Dermis blood vessel endothelial cell (primary cell): ENCODE measurements around the gene CCDC85C. TPM values are rescaled to one million over a fixed set of nuclear protein-coding genes. Genes with fewer than 3 reads are reported as not detected.

Experiments used
- DNase-seq: peaks from one replicate; pipeline ENCODE4 v3.0.0; 2010
- total RNA-seq: library from RNA; depleted of rRNA; stranded (reverse); fragments of >200 nt; gene quantifications from 2 replicates; pipeline ENCODE4 v1.2.3, GENCODE V29; 2014

Gene CCDC85C
- total RNA-seq, 1 donor from 2014 or later, result 14.5 TPM

- DNase-seq, result no peak
Observed at GRCh38 chr14:99554184-99554583, 49.8 kb downstream of the CCDC85C start.

GRCh38 chr14:99552572-99553216 lies 51.3 kb downstream of the CCDC85C start:
- no peak for DNase-seq

- no peak for DNase-seq
Observed at GRCh38 chr14:99552021-99552553, 51.9 kb downstream of the CCDC85C start.

- DNase-seq, result no peak
Observed at GRCh38 chr14:99551034-99551922, 52.7 kb downstream of the CCDC85C start.

- DNase-seq, result no peak
Observed at GRCh38 chr14:99550387-99550992, 53.5 kb downstream of the CCDC85C start.

DNA sequence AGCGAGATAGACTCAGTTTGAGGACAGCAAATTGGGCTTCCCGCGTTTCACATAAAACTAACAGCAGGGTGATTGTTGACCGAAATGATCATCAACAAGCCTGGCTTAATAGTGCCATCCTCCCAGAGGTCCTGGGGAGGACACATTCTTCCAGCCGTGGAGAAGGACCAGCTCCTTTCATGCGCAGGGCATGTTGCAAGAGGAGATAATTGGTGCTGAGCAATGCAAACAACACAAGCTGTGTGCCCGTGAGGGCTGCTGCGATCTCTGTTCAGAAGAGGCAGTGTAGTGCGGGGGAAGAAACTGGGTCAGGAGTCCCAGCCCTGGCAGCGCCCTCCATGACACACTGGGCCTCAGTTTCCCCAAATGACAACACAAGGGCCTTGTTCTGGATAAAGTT lies 54.3 kb downstream of the CCDC85C start:
- DNase-seq, result no peak

GRCh38 chr14:99548871-99549515 lies 55.0 kb downstream of the CCDC85C start:
- DNase-seq, result no peak

DNA sequence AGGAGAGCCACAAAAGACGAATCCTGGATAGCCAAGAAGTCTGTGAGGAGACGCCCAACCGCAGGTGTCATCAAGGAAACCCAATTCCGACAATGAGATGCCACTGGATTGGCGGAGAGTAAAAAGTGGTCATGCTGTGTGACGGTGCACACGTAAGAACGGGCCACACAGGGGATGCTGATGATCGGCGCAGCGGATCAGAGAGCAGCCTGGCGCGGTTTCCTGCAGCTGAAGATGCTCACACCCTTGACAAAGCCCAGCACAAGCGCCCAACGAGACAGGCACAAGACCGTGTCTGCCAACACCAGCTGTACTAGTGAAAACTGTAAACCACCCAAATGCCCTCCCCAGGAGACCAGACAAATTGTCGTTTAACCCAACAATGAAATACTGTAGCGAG lies 55.8 kb downstream of the CCDC85C start:
- DNase-seq, result no peak

DNA sequence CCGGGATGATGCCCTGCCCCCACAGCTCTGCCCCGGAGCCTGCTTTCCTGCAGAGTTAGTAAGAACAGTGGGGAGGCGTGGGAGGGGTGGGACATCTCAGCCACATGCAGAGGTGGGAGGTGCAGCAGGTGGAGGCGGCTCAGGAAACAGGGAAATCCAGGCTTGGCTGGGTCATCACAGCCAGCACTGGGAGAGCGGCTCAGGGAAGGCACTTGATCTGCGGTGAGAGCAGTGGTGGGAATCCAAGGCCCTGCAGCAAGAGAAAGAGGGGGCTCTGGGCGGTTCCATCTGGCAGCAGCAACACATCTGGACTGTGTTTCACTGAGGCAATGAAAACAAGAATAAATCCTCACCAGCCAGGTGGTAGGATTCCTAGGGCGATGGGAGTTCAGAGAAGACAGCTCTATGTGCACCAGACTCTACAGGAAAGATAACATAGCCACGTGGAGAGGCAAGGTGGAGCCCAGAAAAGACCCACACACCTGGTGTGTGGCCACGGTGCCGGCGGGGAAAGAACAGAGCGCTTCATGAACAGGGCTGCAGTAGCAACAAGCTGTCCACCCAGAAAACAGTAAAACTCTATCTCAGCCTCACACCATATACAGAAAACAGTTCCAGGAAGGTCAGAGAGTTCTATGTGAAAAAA lies 57.6 kb downstream of the CCDC85C start:
- DNase-seq, result no peak

- DNase-seq, result no peak
Observed at GRCh38 chr14:99545586-99545985, 58.4 kb downstream of the CCDC85C start.

GRCh38 chr14:99544991-99545390 lies 59.0 kb downstream of the CCDC85C start:
- no peak for DNase-seq

DNA sequence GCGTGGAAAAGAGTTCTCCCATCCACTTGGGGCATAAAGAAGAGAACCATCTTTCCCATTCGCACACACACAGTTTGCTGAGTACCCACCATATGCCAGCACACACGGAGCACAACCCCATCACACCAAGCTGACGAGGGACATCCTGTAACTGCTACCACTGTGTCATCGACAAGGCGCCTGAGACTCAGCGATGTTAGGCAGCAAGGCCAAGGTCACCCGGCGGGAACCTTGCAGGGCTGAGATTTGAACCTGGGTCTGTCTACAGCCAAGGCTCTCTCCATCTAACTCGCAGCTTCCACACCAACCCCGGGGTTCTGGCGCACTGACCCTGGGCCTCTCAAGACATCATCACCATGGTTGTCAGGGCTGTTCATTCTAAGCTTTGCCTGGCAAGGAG lies 60.0 kb downstream of the CCDC85C start:
- no peak for DNase-seq

DNA sequence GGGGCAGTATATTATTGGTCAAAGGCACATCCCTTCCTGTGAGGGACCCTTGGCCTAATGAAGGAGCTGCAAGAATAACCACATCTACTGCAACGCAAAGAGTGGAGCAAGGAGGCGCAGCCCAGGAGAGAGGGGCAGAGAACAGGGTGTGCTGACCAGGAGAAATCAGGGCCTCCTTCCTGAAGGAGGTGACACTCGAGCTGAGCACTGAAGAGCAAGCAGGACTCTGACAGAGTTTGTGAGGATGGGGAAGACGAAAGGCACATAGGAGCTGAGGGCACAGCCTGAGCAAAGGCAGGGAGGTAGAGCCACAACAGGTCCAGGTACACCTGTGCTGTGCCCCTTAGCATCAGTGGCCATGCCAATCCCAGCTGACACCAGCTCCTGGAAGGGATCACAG lies 60.6 kb downstream of the CCDC85C start:
- no peak for DNase-seq

- DNase-seq, result no peak
Observed at GRCh38 chr14:99542566-99542965, 61.4 kb downstream of the CCDC85C start.

- DNase-seq, result peak; percentile 50
Observed at GRCh38 chr14:99541677-99542470, 62.1 kb downstream of the CCDC85C start.

DNA sequence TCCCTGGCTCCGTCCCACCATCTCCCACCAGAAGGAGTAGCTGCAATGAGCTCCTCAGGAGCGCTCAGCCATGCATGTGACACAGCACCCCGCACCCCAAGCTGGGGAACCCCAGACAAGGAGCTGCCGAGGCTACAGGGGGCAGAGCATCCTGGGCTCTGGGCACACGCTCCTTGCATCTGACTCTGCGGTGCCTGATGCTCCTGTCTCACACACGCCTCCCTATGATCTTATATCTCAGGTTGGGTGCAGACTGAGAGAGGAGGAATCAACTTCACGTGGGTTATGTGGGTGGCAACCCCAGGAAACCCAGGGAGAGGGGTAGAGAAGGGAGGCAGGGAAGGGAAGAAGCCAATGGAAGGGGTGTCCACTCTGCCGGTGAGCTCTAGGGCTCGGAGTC lies 62.8 kb downstream of the CCDC85C start:
- DNase-seq, result no peak

- DNase-seq, result no peak
Observed at GRCh38 chr14:99540196-99541032, 63.6 kb downstream of the CCDC85C start.

DNA sequence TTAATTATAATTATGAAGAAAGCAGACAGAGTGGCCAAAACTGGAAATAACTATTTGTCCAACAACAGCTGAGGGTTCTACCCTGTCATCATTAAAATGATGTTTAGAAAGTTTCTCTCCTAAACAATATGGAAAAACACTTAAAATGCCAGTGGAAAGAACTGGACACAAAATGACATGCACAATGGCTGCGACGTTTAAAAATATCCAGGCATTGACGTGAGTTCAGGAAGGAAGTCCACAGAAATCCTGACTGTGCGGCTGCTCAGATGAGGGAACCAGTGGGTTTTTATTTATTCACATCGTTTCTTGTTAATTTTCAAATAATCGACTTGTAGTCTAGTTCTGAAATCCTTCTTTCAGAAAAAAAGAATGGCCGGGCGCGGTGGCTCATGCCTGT lies 64.5 kb downstream of the CCDC85C start:
- peak; percentile 83 for DNase-seq

DNA sequence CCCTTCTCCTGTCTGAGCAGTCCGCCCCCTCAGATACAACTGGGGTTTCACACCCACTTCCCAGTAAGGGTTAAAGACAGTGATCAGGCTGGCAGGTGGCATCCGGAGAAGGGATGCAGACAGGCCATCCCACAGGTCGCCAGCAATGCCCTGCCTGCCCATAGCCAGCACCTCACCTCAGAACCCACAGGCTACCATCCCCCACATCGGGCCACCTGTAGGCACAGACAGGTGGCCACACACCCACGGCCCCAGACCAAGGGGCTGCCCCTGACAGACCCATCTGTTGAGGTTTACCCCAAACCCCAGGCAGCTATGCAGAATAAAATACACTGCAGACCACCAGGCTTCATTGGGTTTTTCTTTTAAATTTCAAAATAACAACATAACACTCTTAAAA lies 65.3 kb downstream of the CCDC85C start:
- DNase-seq, result no peak

- no peak for DNase-seq
Observed at GRCh38 chr14:99538275-99538674, 65.7 kb downstream of the CCDC85C start.

DNA sequence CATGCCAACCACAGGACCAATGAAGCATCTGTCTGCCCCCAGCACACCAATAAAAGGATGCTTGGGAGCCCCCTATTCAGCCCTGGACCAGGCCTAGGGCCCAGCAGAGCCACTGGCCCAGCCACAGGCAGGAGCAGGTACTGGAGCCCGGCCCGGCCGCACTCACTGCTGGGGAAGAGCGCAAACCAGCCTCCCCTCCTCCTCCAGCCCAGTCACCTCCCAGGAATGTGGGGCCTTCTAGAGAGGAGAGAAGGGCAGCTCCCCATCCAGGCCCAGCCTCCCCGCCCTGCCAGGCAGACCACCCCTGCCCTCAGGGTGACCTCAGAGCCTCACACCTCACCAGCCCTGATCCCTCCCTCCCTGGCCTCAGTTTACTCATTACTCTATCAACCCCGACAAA lies 66.6 kb downstream of the CCDC85C start:
- peak; percentile 72 for DNase-seq
